Astrocyte of the spinal cord (primary cell): ENCODE measurements around the gene GPR78.

Experiments
- DNase-seq: peaks from one replicate; pipeline ENCODE4 v3.0.0; 2011; ENCODE audit warnings: low read depth, low spot score
- H3K4me3 ChIP-seq: 2 replicates; pipeline ENCODE4 v1.5.1; 2011; ENCODE audit warnings: low read depth, mild to moderate bottlenecking, low read length, moderate library complexity
- in situ Hi-C: cut with HindIII; loops from 2 replicates; pipeline ENCODE4 v1.10.0; 2017; ENCODE audit warnings: low sequenced_read_pairs
- TF ChIP-seq, protein P1 (sequence below): IDR thresholded peaks from 2 replicates; pipeline ENCODE4 v1.5.1; 2012; ENCODE audit warnings: low read depth, mild to moderate bottlenecking, low read length, inconsistent platforms

The GPR78 gene

DNA sequence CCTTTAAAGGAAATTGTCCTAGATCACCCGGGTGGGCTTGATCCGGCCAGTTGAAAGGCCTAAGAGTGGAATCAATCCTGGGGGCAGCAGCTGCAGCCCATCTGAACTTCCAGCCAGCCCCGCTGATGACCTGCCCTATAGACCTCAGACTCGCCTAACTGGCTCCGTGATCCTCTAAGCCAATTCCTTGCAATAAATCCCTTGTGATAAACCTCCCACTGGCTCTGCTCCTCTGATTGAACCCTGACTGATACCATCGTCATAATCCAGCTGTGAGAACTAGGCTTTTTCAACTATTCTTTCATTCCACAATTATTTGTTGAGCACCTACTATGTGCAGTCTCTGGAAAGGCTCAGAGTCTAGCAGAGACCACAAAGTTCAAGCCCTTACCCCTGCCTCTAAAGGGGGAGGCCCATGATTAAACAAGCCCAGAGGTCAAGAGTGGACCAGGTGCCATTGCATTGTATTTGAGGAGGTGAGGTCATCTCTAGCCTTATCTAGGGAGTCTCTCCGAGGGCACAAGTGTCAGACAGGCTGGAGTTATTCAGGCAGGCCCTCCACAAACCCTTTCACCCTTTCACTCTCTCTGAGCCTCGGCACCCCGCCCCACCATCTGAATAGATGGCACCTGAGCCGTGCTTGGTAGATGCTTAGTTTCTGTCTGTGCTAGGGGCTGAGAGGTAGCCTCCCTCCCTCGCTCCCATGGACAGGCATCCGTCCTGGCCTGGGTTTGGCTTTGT lies 20.5 kb upstream of the GPR78 start:
- in situ Hi-C loops = no loop called here
- no peak overlapping the region for H3K4me3 ChIP-seq
- no peak for DNase-seq
- TF ChIP-seq, protein P1, sequence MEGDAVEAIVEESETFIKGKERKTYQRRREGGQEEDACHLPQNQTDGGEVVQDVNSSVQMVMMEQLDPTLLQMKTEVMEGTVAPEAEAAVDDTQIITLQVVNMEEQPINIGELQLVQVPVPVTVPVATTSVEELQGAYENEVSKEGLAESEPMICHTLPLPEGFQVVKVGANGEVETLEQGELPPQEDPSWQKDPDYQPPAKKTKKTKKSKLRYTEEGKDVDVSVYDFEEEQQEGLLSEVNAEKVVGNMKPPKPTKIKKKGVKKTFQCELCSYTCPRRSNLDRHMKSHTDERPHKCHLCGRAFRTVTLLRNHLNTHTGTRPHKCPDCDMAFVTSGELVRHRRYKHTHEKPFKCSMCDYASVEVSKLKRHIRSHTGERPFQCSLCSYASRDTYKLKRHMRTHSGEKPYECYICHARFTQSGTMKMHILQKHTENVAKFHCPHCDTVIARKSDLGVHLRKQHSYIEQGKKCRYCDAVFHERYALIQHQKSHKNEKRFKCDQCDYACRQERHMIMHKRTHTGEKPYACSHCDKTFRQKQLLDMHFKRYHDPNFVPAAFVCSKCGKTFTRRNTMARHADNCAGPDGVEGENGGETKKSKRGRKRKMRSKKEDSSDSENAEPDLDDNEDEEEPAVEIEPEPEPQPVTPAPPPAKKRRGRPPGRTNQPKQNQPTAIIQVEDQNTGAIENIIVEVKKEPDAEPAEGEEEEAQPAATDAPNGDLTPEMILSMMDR = no peak

DNA sequence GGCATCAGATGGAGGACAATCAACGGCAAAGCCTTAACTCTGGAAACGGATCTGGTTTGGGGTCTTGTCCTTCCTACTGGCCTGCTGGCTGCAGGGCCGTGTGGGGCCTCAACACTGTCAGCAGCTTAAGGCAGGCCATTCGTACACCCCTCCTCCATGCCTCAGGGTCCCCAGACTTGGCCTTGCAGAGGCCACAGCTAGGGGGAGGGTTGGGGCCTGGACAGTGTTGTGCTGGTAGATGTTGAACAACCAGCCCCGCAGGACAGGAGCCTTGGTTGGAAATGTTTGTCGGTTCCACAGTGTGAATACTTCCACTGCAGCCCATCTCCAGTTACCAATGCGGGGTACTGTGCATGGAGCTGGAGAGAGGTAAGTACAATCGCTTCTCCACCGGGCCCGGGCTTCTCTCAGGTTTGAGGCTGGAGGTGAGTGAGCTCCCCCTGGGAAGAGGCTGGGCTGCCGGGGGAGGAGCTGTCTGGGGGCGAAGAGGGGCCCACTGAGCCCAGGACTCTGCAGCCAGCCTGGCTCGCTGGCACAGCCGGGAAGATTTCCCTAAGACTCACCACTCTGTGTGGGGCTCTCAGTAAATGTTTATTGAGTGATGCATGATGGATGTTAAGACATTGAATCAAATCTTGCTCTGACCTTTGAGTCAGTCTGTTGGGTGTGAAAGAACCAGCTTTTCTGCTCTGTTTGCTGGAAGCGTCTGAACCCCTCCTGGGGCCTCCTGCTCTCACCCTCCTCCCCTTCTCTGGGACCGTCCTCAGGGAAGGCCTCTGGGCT lies 19.7 kb upstream of the GPR78 start:
- TF ChIP-seq, protein P1 = no peak
- in situ Hi-C loops = no loop called here
- DNase-seq = no peak
- H3K4me3 ChIP-seq = no peak overlapping the region

DNA sequence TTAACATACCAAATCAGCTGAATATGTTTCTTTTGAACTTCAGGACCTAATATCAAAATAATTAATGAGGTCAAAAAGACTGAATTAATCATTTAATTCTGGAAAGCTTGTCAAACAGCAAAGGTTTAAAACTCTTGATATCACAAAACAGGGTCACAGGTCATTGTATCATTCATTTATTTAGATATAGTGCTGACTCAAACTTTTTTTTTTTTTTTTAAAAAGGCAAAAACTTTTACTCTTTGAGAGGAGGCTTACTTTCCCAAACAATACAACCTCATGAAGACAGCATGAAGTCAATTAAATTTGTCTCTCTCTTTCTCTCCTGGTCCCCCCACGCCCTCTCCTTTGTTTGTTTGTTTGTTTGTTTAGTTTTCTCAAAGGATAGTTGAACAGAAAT lies 15.6 kb upstream of the GPR78 start:
- TF ChIP-seq, protein P1 = no peak
- in situ Hi-C loops = no loop called here
- DNase-seq = no peak
- H3K4me3 ChIP-seq = no peak overlapping the region

GRCh38 chr4:8568068-8568668 lies 12.0 kb upstream of the GPR78 start:
- no peak overlapping the region for H3K4me3 ChIP-seq
- in situ Hi-C loops = no loop called here
- no peak for DNase-seq
- TF ChIP-seq, protein P1 = no peak

- TF ChIP-seq, protein P1 = no peak
- H3K4me3 ChIP-seq = no peak overlapping the region
- no peak for DNase-seq
- in situ Hi-C loops = no loop called here
Observed at GRCh38 chr4:8570201-8570600, 10.0 kb upstream of the GPR78 start.

DNA sequence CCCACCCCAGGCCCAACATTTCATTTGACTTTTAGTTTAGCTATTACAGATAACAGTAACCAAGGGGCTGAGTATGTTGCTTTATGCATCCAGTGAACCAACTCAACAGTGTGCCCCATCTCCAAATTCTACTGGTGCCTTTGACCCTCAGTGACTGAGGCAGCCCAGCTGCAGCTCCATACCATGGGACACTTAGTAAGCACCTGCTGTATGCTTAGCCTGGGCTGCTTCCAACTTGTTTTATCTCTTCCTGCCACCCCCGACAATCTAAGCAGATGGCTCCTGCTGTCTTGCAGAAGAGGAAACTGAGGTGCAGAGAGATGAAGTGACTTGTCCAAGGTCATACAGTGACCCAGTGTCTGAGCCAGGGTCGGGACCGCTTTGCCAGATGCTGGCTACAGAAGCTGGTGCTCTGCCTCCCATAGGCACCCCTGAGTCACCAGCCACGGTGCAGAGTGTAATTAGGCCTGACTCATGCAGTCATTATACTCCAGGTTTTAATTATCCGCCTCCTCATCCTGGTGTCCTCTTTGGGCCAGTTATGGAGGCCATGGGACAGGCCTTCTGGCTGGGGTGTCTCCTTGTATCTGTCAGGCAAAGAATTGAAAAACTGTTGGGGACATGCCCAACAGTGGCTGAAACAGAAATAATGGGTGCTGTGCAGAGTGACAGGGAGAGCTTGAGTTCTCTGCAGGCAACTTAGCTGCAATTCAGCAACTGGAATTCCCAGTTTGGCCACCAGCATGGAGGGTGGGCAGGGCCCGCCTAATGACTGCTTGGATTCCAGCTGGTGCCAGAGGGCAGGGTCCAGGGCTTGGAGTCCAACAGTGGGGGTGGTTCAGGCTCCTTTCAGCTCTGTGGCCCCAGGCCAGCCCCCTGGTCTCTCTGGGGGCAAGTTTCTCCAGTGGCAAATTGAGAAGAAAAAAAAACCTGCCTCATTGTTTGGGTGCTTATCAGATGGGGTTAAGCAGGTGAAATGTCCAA lies 8.2 kb upstream of the GPR78 start:
- DNase-seq = no peak
- in situ Hi-C loops = no loop called here
- TF ChIP-seq, protein P1 = no peak
- no peak overlapping the region for H3K4me3 ChIP-seq
